Stomach (tissue), 4 donors: ENCODE measurements around the gene ALDH3B1.

Experiments used
- CTCF ChIP-seq, 7 experiments: fragments of 450-650 bp in 4 of 7; fragments of 200-600 bp in 3 of 7; sonication (generic) in 3 of 7; IDR thresholded peaks; one replicate each; pipeline ENCODE4 v1.5.1; 2016 to 2019; ENCODE audit warnings: antibody characterized with exemption in 7 of 7, control low read depth in 2 of 7, mild to moderate bottlenecking in 1 of 7
- EP300 ChIP-seq: sonication (generic); formaldehyde crosslinking; IDR thresholded peaks from one replicate; pipeline ENCODE4 v1.6.1; 2017; ENCODE audit warnings: antibody characterized with exemption
- POLR2A ChIP-seq, 4 donors: fragments of 450-650 bp; IDR thresholded peaks; one replicate each; pipeline ENCODE4 v1.6.1; 2016; ENCODE audit warnings: antibody characterized with exemption in 4 of 4, control low read depth in 2 of 4, mild to moderate bottlenecking in 1 of 4, moderate library complexity in 1 of 4
- POLR2AphosphoS5 ChIP-seq, 3 donors: sonication (generic); formaldehyde crosslinking; IDR thresholded peaks; one replicate each; pipeline ENCODE4 v1.6.1; 2016; ENCODE audit warnings: antibody characterized with exemption in 3 of 3

- TF ChIP-seq CTCF (IDR thresholded peaks at IDR 0.05) (no peak), POLR2AphosphoS5 (IDR thresholded peaks at IDR 0.05) (no peak), POLR2A (IDR thresholded peaks at IDR 0.05) (no peak), EP300 (no peak)
Observed at GRCh38 chr11:68014947-68015447, 4.9 kb downstream of the ALDH3B1 start.
